Hepatocyte (in vitro differentiated cells): Measurements from ENCODE around the gene FBL. TPM values are rescaled to one million over a fixed set of nuclear protein-coding genes. Genes with fewer than 3 reads are reported as not detected.

Experiments used
- DNase-seq: peaks from one replicate; pipeline ENCODE4 v3.0.0-alpha.2; 2016; ENCODE audit warnings: low spot score
- H2AFZ ChIP-seq: fragments of 200-600 bp; sonication (generic); 2 replicates; pipeline ENCODE4 v1.6.0; 2016; ENCODE audit warnings: antibody characterized with exemption, mild to moderate bottlenecking
- H3K27ac ChIP-seq: fragments of 200-600 bp; sonication (generic); 2 replicates; pipeline ENCODE4 v1.5.1; 2016; ENCODE audit warnings: mild to moderate bottlenecking
- H3K27me3 ChIP-seq: fragments of 200-600 bp; sonication (generic); 2 replicates; pipeline ENCODE4 v1.6.1; 2016
- H3K36me3 ChIP-seq: fragments of 200-600 bp; sonication (generic); replicated peaks from 2 replicates; pipeline ENCODE4 v1.5.1; 2016; ENCODE audit warnings: low read depth; ENCODE audit not compliant: insufficient read depth
- H3K4me1 ChIP-seq: fragments of 200-600 bp; sonication (generic); 2 replicates; pipeline ENCODE4 v1.5.1; 2016; ENCODE audit warnings: mild to moderate bottlenecking, moderate library complexity; ENCODE audit not compliant: insufficient read depth
- H3K4me2 ChIP-seq: fragments of 200-600 bp; sonication (generic); 2 replicates; pipeline ENCODE4 v1.6.0; 2016
- H3K4me3 ChIP-seq: fragments of 200-600 bp; sonication (generic); 2 replicates; pipeline ENCODE4 v1.5.1; 2016; ENCODE audit warnings: mild to moderate bottlenecking
- H3K79me2 ChIP-seq: fragments of 200-600 bp; sonication (generic); 2 replicates; pipeline ENCODE4 v1.6.0; 2017; ENCODE audit warnings: mild to moderate bottlenecking
- H3K9me2 ChIP-seq: fragments of 200-600 bp; sonication (generic); replicated peaks from 2 replicates; pipeline ENCODE4 v1.6.0; 2017; ENCODE audit warnings: mild to moderate bottlenecking; ENCODE audit not compliant: insufficient read depth
- H3K9me3 ChIP-seq: fragments of 200-600 bp; sonication (generic); 2 replicates; pipeline ENCODE4 v1.5.1; 2016; ENCODE audit warnings: low read depth, mild to moderate bottlenecking
- H4K20me1 ChIP-seq: fragments of 200-600 bp; sonication (generic); 2 replicates; pipeline ENCODE4 v1.6.0; 2016; ENCODE audit warnings: mild to moderate bottlenecking; ENCODE audit not compliant: insufficient read depth, poor library complexity, severe bottlenecking
- CTCF ChIP-seq: fragments of 200-600 bp; sonication (generic); IDR thresholded peaks from 2 replicates; pipeline ENCODE4 v1.5.1; 2016; ENCODE audit warnings: antibody characterized with exemption, mild to moderate bottlenecking; ENCODE audit not compliant: poor library complexity
- EZH2 ChIP-seq: fragments of 200-600 bp; sonication (generic); IDR thresholded peaks from 2 replicates; pipeline ENCODE4 v1.6.1; 2016; ENCODE audit warnings: antibody characterized with exemption, mild to moderate bottlenecking, borderline replicate concordance
- EZH2phosphoT487 ChIP-seq: fragments of 200-600 bp; sonication (generic); IDR thresholded peaks from one replicate; pipeline ENCODE4 v1.6.1; 2018; ENCODE audit warnings: antibody characterized with exemption, mild to moderate bottlenecking, low read depth, moderate library complexity; ENCODE audit not compliant: unreplicated experiment, severe bottlenecking
- WGBS: methylation state at CpG from one replicate; pipeline ENCODE4 v1.1.6; 2016; ENCODE audit warnings: low lambda C conversion rate; ENCODE audit errors: missing lambda C conversion rate; 5-methylcytosine and 5-hydroxymethylcytosine counted together
- polyA plus RNA-seq: library from polyadenylated mRNA; unstranded; fragments of >200 nt; fragmentation: Nextera tagmentation; extraction: Ambion mirVana; gene quantifications from 2 replicates; pipeline ENCODE4 v1.2.1, GENCODE V29; 2016
- total RNA-seq: library from RNA; depleted of rRNA; stranded (reverse); fragments of >200 nt; gene quantifications from 2 replicates; pipeline ENCODE4 v1.2.3, GENCODE V29; 2014

FBL gene
- total and polyA plus RNA-seq, 2 experiments from 2014 or later: 69.6 to 104 TPM

GRCh38 chr19:39867952-39868351, 21.8 kb upstream of the FBL start:
- no peaks in the 10 kb centered on the region for H3K4me1 ChIP-seq
- no peak overlapping the region for H2AFZ ChIP-seq
- H3K9me2 ChIP-seq: no peaks in the 10 kb centered on the region
- H3K27ac ChIP-seq: no peak overlapping the region
- H4K20me1 ChIP-seq: no peaks in the 10 kb centered on the region
- no peaks in the 10 kb centered on the region for H3K9me3 ChIP-seq
- H3K79me2 ChIP-seq: no peaks in the 10 kb centered on the region
- no peak for TF ChIP-seq EZH2phosphoT487
- TF ChIP-seq EZH2: no peak
- no peak for TF ChIP-seq CTCF
- 96% methylated on average over 6 of the region's 6 CpGs for WGBS
- H3K4me2 ChIP-seq: no peak overlapping the region
- no peaks in the 10 kb centered on the region for H3K27me3 ChIP-seq
- no peaks in the 10 kb centered on the region for H3K36me3 ChIP-seq
- no peak overlapping the region for H3K4me3 ChIP-seq
- no peak for DNase-seq

GRCh38 chr19:39867133-39867532, 21.0 kb upstream of the FBL start:
- Histone ChIP-seq H2AFZ (no peak overlapping the region), H3K4me2 (no peak overlapping the region), H3K36me3 (no peaks in the 10 kb centered on the region), H3K4me3 (no peak overlapping the region), H3K9me2 (no peaks in the 10 kb centered on the region), H3K79me2 (no peaks in the 10 kb centered on the region), H3K27me3 (no peaks in the 10 kb centered on the region), H4K20me1 (no peaks in the 10 kb centered on the region), H3K27ac (no peak overlapping the region), H3K4me1 (no peaks in the 10 kb centered on the region), H3K9me3 (no peaks in the 10 kb centered on the region)
- WGBS: 93% methylated on average over 2 of the region's 2 CpGs
- no peak for DNase-seq
- TF ChIP-seq EZH2phosphoT487 (no peak), EZH2 (no peak), CTCF (no peak)

GRCh38 chr19:39865953-39866352, 19.8 kb upstream of the FBL start:
- Histone ChIP-seq H3K27me3 (no peaks in the 10 kb centered on the region), H3K4me1 (no peaks in the 10 kb centered on the region), H4K20me1 (no peaks in the 10 kb centered on the region), H3K9me2 (no peaks in the 10 kb centered on the region), H3K9me3 (no peaks in the 10 kb centered on the region), H3K27ac (no peak overlapping the region), H3K4me3 (no peak overlapping the region), H3K4me2 (no peak overlapping the region), H3K79me2 (no peaks in the 10 kb centered on the region), H3K36me3 (no peaks in the 10 kb centered on the region), H2AFZ (no peak overlapping the region)
- no peak for TF ChIP-seq EZH2
- TF ChIP-seq CTCF: no peak
- no peak for TF ChIP-seq EZH2phosphoT487
- DNase-seq: no peak
- 81% methylated on average over 5 of the region's 5 CpGs for WGBS

GRCh38 chr19:39865186-39865585, 19.0 kb upstream of the FBL start:
- no peaks in the 10 kb centered on the region for H3K9me3 ChIP-seq
- no peak overlapping the region for H2AFZ ChIP-seq
- TF ChIP-seq CTCF (no peak), EZH2 (no peak), EZH2phosphoT487 (no peak)
- no peak overlapping the region for H3K27ac ChIP-seq
- H3K79me2 ChIP-seq: no peaks in the 10 kb centered on the region
- no peaks in the 10 kb centered on the region for H3K4me1 ChIP-seq
- no peak for DNase-seq
- no peaks in the 10 kb centered on the region for H3K9me2 ChIP-seq
- no peaks in the 10 kb centered on the region for H3K27me3 ChIP-seq
- no peaks in the 10 kb centered on the region for H4K20me1 ChIP-seq
- WGBS: 90% methylated on average over 2 of the region's 2 CpGs
- no peaks in the 10 kb centered on the region for H3K36me3 ChIP-seq
- H3K4me2 ChIP-seq: no peak overlapping the region
- H3K4me3 ChIP-seq: no peak overlapping the region
